ENCODE measurements around the gene FEM1B.

FEM1B gene

DNA sequence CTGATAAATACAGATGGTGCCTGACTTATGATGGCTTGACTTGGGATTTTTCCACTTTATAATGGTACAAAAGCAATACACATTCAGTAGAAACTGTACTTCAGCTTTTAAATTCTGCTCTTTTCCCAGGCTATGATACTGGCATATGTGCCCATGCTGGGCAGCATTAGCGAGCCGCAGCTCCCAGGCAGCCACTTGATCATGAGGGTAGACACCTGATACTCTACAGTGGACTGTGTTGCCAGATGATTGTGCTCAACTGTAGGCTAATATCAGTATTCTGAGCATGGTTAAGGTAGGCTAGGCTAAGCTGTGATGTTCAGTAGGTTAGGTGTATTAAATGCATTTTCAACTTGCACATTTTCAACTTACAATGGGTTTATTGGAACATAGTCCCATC, 17.7 kb upstream of the FEM1B start:
- in situ Hi-C loops (cut with HindIII; ENCODE audit: low sequenced_read_pairs), result no loop called here
- TF ChIP-seq, protein P1, sequence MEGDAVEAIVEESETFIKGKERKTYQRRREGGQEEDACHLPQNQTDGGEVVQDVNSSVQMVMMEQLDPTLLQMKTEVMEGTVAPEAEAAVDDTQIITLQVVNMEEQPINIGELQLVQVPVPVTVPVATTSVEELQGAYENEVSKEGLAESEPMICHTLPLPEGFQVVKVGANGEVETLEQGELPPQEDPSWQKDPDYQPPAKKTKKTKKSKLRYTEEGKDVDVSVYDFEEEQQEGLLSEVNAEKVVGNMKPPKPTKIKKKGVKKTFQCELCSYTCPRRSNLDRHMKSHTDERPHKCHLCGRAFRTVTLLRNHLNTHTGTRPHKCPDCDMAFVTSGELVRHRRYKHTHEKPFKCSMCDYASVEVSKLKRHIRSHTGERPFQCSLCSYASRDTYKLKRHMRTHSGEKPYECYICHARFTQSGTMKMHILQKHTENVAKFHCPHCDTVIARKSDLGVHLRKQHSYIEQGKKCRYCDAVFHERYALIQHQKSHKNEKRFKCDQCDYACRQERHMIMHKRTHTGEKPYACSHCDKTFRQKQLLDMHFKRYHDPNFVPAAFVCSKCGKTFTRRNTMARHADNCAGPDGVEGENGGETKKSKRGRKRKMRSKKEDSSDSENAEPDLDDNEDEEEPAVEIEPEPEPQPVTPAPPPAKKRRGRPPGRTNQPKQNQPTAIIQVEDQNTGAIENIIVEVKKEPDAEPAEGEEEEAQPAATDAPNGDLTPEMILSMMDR (IDR thresholded peaks at IDR 0.05; ENCODE audit: low read depth, low read length), result no peak
- DNase-seq (ENCODE audit: low read depth, low spot score), result no peak
- H3K4me3 ChIP-seq (ENCODE audit: low read depth, low read length), result no peak overlapping the region

DNA sequence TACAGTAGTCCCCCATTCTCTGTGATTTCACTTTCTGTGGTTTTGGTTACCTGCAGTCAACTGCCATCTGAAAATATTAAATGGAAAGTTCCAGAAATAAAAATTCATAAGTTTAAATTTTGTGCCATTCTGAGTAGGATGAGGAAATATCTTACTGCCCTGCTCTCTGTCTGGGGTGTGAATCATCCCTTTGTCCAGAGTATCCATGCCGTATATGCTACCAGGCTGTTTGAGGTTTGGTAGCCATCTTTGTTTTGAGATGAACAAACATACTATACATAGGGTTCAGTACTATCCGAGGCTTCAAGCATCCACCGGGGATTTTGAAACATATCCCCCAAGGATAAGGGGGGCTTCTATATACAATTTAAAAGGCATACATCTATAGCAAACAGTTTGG, 16.3 kb upstream of the FEM1B start:
- TF ChIP-seq, protein P1 (IDR thresholded peaks at IDR 0.05; ENCODE audit: low read depth, low read length), result no peak
- DNase-seq (ENCODE audit: low read depth, low spot score), result no peak
- in situ Hi-C loops (cut with HindIII; ENCODE audit: low sequenced_read_pairs), result no loop called here
- no peak overlapping the region for H3K4me3 ChIP-seq (ENCODE audit: low read depth, low read length)

DNA sequence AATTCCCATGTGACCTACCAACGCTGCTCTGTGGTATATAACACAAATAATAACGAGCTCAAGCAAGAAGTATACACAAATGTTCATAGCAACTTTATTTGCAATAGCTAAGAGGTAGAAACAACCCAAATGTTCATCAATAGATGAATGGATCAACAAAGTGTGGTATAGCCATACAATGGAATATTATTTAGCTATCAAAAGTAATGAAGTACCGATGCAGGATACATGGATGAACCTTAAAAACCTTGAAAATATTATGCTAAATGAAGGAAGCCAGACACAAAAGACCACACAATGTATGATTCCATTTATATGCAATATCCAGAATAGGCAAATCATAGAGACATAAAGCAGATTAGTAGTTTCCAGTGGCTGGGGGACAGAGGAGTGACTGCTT, 15.6 kb upstream of the FEM1B start:
- no peak for DNase-seq (ENCODE audit: low read depth, low spot score)
- H3K4me3 ChIP-seq (ENCODE audit: low read depth, low read length), result no peak overlapping the region
- in situ Hi-C loops (cut with HindIII; ENCODE audit: low sequenced_read_pairs), result no loop called here
- TF ChIP-seq, protein P1 (IDR thresholded peaks at IDR 0.05; ENCODE audit: low read depth, low read length), result no peak

DNA sequence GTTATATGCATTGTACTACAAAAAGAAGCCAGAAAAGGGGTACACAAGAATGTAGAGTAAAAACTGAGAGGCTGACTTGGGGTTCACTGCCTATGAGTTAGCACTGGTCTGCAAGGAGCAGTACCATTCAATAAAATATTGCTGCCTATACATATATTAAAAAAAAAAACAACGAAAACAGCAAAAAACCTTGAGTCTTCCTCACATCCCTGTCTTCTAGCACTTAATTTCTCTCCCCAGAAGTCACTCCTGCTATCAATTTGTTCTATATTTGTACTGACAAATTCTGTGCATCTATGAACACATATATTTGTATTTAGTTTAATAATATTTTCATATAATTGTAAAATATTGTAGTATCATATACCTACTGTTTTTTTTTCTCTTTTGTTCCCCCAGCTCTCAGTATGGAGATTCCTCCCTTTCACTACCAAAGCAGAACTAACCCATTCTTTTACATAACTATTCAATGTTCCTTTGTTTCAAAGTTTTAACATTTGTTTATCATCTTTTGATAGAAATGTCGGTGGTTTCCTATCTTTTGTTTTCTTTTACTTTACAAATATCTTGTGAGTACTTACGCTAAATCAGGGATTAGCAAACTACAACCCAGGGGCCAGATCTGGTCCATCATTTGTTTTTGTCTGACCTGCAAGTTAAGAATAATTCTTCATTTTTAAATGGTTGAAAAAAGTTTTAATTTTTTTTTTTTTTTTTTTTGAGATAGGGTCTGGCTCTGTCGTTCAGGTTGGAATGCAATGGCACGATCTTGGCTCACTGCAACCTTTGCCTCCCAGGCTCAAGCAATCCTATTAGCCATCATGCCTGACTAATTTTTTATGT, 14.8 kb upstream of the FEM1B start:
- TF ChIP-seq, protein P1 (IDR thresholded peaks at IDR 0.05; ENCODE audit: low read depth, low read length), result no peak
- in situ Hi-C loops (cut with HindIII; ENCODE audit: low sequenced_read_pairs), result no loop called here
- no peak overlapping the region for H3K4me3 ChIP-seq (ENCODE audit: low read depth, low read length)
- no peak for DNase-seq (ENCODE audit: low read depth, low spot score)

DNA sequence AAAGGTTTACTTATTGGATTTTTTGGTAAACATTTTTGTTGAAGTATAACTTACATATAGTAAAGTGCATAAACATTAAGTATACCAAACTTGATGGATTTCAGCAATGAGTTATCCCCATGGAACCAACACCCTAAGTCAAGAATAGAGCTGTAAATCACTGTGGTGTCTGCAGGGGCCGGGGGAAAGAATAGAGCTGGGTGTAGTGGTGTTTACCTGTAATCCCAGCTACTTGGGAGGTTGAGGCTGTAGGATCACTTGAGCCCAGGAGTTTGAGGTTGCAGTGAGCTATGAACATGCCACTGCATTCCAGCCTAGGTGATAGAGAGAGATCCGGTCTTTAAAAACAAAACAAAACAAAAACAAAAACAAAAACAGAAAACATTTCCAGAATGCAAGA, 13.3 kb upstream of the FEM1B start:
- TF ChIP-seq, protein P1 (IDR thresholded peaks at IDR 0.05; ENCODE audit: low read depth, low read length), result no peak
- in situ Hi-C loops (cut with HindIII; ENCODE audit: low sequenced_read_pairs), result no loop called here

DNA sequence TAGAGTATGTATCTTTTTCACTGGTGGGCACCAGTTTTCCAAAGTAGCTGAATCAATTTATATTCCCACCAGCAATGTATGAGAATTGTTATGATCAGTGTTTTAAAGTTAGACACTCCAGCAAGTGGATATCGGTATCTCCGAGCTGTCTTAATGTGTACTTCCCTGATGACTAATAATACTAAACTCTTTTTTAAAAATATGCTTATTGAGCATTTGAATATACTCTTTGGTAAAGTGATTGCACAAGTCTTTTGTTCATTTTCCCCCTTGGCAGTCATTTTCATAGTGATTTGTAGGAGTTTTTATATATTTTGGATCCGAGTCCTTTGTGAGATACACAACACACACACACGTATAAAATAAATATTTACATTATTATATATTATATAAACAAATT, 12.5 kb upstream of the FEM1B start:
- DNase-seq (ENCODE audit: low read depth, low spot score), result no peak
- in situ Hi-C loops (cut with HindIII; ENCODE audit: low sequenced_read_pairs), result no loop called here
- TF ChIP-seq, protein P1 (IDR thresholded peaks at IDR 0.05; ENCODE audit: low read depth, low read length), result no peak
- H3K4me3 ChIP-seq (ENCODE audit: low read depth, low read length), result no peak overlapping the region

More for the DNA sequence above, 13.3 kb upstream of the FEM1B start:
- DNase-seq (ENCODE audit: low read depth, low spot score), result no peak
- no peak overlapping the region for H3K4me3 ChIP-seq (ENCODE audit: low read depth, low read length)

All from astrocyte of the spinal cord (primary cell).